H1 (cell line): ENCODE measurements around the gene AKT1. TPM values are rescaled to one million over a fixed set of nuclear protein-coding genes. Genes with fewer than 3 reads are reported as not detected.

Experiments used
- BCL11A ChIP-seq, 2 experiments: IDR thresholded peaks; one replicate each; pipeline ENCODE4 v1.6.1; 2011; ENCODE audit warnings: low read depth in 2 of 2, low read length in 2 of 2, mild to moderate bottlenecking in 2 of 2
- CBX5 ChIP-seq: fragments of 300-800, 300-1000 bp; sonication (generic); IDR thresholded peaks from 2 replicates; pipeline ENCODE4 v1.7.1; 2016; ENCODE audit warnings: antibody characterized with exemption, low read length, low read depth
- CHD7 ChIP-seq: fragments of 300-600 bp; sonication (generic); IDR thresholded peaks from 2 replicates; pipeline ENCODE4 v1.7.1; 2012; ENCODE audit warnings: low read length, moderate library complexity, mild to moderate bottlenecking, inconsistent platforms; ENCODE audit not compliant: insufficient replicate concordance
- CREB1 ChIP-seq: IDR thresholded peaks from 2 replicates; pipeline ENCODE4 v1.6.1; 2012; ENCODE audit warnings: inconsistent platforms
- FOSL1 ChIP-seq: IDR thresholded peaks from 2 replicates; pipeline ENCODE4 v1.6.1; 2011; ENCODE audit warnings: mild to moderate bottlenecking, low read depth, low read length, moderate library complexity; ENCODE audit not compliant: insufficient read depth
- HDAC2 ChIP-seq, 2 experiments: fragments of 300-600 bp in 1 of 2; sonication (generic) in 1 of 2; IDR thresholded peaks; 2 replicates each; pipeline ENCODE4 v1.6.1; 2011 to 2012; ENCODE audit warnings: low read depth in 2 of 2, low read length in 2 of 2, mild to moderate bottlenecking in 2 of 2, moderate library complexity in 2 of 2, borderline replicate concordance in 1 of 2, inconsistent platforms in 1 of 2
- HDAC6 ChIP-seq: IDR thresholded peaks from one replicate; pipeline ENCODE4 v1.7.1; 2012; ENCODE audit warnings: low read depth, mild to moderate bottlenecking, inconsistent platforms, low read length, moderate library complexity
- PHF8 ChIP-seq: fragments of 200-600 bp; sonication (generic); conservative IDR thresholded peaks from 2 replicates; pipeline ENCODE4 v1.7.1; 2012; ENCODE audit warnings: low read depth, mild to moderate bottlenecking, inconsistent platforms, low read length, moderate library complexity
- POLR2AphosphoS5 ChIP-seq: IDR thresholded peaks from 2 replicates; pipeline ENCODE4 v1.6.1; 2011; ENCODE audit warnings: low read depth, low read length
- polyA plus RNA-seq, 7 experiments: library from polyadenylated mRNA; depleted of rRNA in 3 of 7; stranded (reverse) in 5 of 7; unstranded in 2 of 7; fragments of >200 nt in 5 of 7; fragments of 200-250 nt in 2 of 7; gene quantifications; 1 replicate in 5 of 7; 2 replicates in 1 of 7; 4 replicates in 1 of 7; pipeline versions ENCODE4 v1.2.1 to v1.2.3, GENCODE V29; 2011 to 2013; ENCODE audit warnings: missing spikeins in 2 of 7, mixed read lengths in 2 of 7
- total RNA-seq: library from RNA; stranded (reverse); fragmentation: NEBNext Ultra II Directional; extraction: Animal tissue kit (Norgen Biotek cat#: 25700); gene quantifications from 2 replicates; pipeline ENCODE4 v1.2.1, GENCODE V29; 2021

AKT1 gene
- total and polyA plus RNA-seq, 2 of the 8 experiments (the other 6 are each of a cell fraction or from before 2014, with no cell fraction given): 68.1 to 71.5 TPM

GRCh38 chr14:104786091-104786586, 9.4 kb downstream of the AKT1 start (continued):
- TF ChIP-seq CHD7 (no peak), CBX5 (no peak), HDAC2 (IDR thresholded peaks at IDR 0.05; ENCODE audit: borderline replicate concordance in 1 of 2, low read depth in 2 of 2, low read length in 2 of 2) (no peak), HDAC6 (no peak), FOSL1 (no peak), CREB1 (no peak), BCL11A (IDR thresholded peaks at IDR 0.05; ENCODE audit: low read depth in 2 of 2, low read length in 2 of 2) (no peak), POLR2AphosphoS5 (no peak), PHF8 (no peak)
- TF ChIP-seq, all 59 proteins: peak for 0
